ENCODE data around the gene PLCG2.

GRCh38 chr16:81864646-81865382, 85.7 kb downstream of the PLCG2 start:
- TF ChIP-seq, protein P1, sequence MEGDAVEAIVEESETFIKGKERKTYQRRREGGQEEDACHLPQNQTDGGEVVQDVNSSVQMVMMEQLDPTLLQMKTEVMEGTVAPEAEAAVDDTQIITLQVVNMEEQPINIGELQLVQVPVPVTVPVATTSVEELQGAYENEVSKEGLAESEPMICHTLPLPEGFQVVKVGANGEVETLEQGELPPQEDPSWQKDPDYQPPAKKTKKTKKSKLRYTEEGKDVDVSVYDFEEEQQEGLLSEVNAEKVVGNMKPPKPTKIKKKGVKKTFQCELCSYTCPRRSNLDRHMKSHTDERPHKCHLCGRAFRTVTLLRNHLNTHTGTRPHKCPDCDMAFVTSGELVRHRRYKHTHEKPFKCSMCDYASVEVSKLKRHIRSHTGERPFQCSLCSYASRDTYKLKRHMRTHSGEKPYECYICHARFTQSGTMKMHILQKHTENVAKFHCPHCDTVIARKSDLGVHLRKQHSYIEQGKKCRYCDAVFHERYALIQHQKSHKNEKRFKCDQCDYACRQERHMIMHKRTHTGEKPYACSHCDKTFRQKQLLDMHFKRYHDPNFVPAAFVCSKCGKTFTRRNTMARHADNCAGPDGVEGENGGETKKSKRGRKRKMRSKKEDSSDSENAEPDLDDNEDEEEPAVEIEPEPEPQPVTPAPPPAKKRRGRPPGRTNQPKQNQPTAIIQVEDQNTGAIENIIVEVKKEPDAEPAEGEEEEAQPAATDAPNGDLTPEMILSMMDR (IDR thresholded peaks at IDR 0.05): no peak
- TF ChIP-seq ZFX (IDR thresholded peaks at IDR 0.05; ENCODE audit: borderline replicate concordance): no peak
